NCI-H1436 treated with DMSO at 0.1 percent for 48 hours (cell line): ENCODE results near the gene PTGES3L.
A peak's percentile ranks its signal among the peaks of the same experiment; 100 is the strongest.
"Not testable (repeated sequence)": the region's sequence is repeated elsewhere in the genome, so short reads cannot be mapped to it uniquely, and the experiment has no call there.

Experiments
- DNase-seq: peaks from one replicate; lab custom pipeline; 2025; lab: John Stamatoyannopoulos, UW

Gene PTGES3L

DNA sequence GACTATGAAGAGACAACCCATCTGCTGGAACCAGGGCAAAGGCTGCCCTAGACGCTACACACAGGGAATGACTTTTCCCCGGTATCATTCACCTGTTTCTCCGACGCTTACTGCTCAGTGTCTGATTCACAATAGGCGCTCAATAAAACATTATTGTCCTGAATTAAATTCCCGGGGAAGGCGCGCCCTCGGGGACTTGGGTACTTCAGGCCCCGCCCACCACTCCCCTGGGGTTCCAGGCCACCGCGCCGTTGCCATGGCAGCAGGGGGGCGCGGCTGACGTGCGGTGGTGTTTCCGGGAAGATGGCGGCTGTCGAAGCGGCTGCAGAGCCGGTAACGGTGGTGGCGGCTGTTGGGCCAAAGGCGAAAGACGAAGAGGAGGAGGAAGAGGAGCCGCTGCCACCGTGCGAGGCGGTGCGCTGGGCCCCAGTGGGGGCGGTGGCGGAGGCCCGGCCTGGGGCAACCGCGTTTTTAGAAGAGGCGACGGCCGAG is 440 bp upstream of the PTGES3L start, which contains the start of gene RUNDC1:
Gene RUNDC1 (plus strand): TSS at position 292 of the 492 bp plus-strand sequence. CDS start 12 bp downstream, at position 304.
- no peak for DNase-seq

DNA sequence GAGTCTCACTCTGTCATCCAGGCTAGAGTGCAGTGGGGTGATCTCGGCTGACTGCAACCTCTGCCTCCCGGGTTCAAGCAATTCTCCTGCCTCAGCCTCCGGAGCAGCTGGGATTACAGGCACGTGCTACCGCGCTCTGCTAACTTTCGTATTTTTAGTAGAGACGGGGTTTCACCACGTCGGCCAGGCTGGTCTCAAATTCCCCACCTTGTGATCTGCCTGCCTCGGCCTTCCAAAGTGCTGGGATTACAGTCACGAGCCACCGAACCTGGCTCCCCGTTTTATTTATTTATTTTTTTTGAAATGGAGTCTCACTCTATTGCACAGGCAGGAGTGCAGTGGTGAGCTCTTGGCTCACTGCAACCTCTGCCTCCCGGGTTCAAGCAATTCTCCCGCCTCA is 4.2 kb downstream of the PTGES3L start:
- not testable (repeated sequence) for DNase-seq

DNA sequence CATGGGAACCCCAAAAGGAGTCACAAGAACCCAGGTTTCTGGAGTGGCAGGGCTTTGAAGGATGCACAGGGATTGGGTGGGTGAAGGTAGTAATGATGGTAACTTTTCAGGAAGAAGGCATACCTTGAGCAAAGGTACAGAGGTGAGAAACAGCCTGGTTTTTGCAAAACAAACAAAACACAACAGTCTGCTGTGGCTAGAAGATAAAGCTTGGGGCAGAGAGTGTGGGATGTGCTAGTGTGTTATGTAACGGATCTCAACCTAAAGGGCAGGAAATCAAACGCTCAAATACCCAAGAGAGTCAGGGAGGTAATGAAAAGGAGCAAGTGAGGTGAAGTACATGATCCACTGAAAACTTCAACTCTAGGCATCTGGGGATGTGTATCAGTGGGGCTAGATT is 4.6 kb downstream of the PTGES3L start:
- DNase-seq = no peak

DNA sequence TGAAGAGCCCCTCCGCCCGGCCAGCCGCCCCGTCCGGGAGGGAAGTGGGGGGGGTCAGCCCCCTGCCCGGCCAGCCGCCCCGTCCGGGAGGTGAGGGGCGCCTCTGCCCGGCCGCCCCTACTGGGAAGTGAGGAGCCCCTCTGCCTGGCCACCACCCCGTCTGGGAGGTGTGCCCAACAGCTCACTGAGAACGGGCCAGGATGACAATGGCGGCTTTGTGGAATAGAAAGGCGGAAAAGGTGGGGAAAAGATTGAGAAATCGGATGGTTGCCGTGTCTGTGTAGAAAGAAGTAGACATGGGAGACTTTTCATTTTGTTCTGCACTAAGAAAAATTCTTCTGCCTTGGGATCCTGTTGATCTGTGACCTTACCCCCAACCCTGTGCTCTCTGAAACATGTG is 6.6 kb downstream of the PTGES3L start:
- not testable (repeated sequence) for DNase-seq

DNA sequence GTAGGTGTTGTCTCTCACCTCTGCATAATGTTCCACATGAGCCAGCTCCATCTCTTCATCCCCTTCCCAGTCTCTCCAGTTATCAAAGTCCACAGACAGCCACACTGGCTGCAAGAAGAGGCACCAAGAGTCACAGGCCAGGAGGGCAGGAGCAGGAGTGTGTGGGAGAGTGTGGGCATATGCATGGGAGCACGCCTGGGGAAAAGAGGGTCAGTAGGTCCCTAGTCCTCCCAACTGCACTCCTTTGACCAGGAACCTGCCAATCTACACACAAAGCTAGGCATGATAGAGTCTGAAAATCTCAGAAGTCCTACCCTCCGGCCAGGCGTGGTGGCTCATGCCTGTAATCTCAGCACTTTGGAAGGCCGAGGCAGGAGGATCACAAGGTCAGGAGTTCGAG is 8.3 kb downstream of the PTGES3L start:
- no peak for DNase-seq

DNA sequence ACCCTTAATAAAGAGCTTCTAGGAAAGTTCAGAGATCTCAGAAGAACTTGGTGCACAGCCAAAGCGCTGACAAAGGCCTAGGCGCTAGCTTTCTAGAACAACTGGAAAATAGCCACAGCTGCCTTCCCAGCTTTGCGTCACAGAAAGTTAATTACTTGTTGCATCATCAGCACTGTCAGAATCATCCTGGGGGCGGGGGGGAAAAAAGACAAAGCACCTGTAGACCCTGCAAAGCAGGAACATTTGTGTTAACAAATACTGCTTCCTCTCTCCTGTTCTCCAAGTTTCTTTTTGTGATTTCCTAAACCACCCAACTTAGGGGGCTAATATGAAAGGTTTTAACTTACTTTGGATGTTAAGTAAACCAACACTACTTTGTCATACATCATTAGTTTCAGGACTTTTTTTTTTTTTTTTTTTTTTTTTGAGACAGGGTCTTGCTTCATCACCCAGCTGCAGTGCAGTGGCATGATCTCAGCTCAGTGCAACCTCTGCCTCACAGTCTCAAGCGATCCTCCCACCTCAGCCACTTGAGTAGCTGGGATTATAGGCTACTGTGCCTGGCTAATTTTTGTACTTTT is 10.8 kb downstream of the PTGES3L start:
- no peak for DNase-seq

DNA sequence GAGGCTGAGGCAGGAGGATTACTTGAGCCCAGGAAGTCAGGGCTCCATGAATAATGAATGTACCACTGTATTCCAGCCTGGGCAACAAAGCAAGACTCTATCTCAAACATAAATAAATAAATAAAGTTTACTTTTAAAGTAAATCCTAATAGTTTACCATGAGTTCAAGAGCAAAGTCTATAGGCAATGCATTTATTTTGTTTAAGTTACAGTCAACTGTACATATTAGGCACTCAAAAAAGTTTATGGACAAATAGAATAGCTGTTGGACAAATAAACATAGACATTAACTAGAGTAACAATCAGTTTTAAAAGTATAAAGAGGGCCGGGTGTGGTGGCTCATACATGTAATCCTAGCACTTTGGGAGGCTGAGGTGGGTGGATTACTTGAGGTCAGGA is 12.0 kb downstream of the PTGES3L start:
- no peak for DNase-seq

DNA sequence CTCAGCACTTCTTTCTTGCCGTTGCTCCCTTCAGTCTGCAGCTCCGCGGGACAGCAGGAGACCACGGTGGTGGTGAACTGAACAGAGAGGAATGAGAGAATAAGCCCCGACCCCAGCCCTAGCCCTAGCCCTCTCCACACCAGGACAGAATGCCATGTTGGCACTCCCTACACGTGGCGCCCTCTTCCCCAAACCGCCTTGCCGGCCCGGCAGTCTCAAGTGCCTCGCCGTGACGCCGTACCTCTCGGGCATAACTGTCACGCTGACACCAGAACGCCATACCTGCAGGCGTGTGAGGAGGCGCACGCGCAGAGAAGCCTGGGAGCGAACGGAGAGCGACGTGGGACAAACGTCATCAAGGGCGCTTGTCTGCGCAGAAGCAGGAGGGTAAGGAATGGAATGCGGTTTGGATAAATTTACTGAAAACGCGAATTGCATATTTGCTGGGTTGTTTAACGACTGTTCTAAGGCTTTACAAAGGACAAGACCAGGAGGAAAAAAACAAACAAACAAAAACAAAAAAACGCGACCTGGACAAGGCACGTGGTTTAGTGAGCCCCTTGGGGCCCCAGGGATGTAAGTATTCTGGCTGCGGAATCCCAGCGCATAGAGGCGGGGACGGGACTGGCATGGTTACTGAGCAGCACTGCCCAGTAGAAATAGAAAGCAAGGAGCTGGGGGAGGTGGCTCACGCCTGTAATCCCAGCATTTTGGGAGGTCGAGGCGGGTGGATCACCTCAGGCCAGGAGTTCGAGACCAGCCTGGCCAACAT is 15.5 kb downstream of the PTGES3L start, which contains the start of gene AARSD1:
Gene AARSD1 (minus strand): TSS at position 294 of the 772 bp plus-strand sequence. CDS start 14 bp downstream, at position 280.
- peak; percentile 80 for DNase-seq

DNA sequence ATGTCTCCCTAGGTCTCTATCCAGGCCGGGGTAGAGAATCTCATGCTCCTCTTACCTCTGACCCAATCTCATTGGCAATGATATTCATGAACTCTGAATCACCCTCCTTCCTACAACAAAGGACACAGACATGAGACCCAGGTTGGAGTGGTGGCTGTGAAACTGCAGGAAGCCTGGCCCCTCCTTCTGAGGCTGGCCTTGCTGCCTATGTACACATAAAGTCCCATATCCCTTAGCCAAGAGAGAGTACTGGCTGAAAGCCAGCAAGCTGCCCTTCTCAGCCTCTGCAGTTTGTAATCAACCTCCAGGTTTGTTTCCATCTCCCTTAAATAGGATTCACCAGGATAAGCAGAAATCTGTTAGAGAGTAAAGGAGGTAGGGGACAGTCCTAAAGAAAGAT is 26.2 kb downstream of the PTGES3L start:
- no peak for DNase-seq

DNA sequence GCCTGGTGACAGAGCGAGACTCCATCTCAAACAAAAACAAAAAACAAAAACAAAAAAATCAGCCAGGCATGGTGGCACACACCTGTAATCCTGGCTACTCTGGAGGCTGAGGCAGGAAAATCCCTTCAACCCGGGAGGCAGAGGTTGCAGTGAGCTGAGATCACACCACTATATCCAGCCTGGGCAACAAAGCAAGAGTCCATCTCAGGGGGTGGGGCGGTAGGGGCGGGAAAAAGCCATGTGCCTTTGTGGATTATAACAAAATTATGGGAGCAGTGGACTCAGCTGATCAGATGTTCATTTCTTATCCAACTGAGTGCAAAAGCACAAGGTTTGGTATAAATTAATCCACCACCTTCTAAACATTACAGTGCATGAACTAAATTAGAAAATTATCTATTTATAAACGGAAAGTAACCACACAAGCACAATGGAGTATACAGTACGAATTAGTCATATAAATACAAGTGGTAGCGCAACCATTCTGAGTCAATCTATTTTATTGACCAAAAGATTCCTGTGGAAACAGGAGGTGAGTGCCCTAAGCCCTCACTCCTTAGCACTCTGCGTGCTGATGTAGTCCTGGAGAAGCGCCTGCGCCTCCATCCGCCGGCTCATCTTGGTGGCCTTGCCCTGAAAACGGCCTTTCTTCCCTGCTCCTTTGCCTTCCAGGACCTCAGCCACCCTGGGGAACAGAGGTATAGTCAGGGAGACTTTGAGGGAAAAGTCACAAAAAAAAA is 29.7 kb downstream of the PTGES3L start:
- DNase-seq = no peak

DNA sequence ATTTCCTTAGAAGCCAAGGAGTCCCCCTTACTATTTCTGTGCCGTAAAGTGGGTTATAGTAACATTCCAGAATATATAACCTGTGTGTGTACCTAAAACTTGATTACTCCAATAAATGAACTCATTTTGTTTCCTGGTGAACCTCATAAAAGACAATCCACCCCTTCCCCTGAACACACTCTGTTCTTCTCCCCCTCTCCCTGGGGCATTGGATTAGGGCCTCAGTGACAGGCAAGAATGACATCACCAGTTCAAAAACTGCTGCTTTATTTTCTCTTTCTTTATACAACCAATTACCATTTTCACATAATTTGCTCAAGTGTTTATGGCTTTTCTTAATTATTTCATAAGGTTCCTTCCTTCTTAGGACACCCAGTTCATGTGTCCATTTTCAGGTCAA is 33.1 kb downstream of the PTGES3L start:
- no peak for DNase-seq

DNA sequence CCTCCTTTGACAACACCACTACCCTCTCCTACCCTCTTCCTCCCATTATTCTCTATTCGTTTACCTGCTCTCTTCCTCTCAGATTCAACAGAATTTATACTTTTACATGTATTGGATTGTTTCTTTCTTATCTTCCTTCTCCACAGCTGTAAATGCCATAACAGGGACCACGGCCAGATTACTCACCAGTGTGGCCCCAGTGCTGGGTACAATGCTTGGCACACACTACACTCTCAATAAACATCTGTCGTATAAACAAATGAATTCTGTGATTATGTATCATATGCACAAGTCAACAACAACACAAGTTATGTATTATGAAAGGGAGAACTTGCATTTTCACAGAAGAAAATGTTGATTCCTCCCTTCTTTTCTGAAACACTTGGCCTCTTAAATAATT is 35.7 kb downstream of the PTGES3L start:
- no peak for DNase-seq

DNA sequence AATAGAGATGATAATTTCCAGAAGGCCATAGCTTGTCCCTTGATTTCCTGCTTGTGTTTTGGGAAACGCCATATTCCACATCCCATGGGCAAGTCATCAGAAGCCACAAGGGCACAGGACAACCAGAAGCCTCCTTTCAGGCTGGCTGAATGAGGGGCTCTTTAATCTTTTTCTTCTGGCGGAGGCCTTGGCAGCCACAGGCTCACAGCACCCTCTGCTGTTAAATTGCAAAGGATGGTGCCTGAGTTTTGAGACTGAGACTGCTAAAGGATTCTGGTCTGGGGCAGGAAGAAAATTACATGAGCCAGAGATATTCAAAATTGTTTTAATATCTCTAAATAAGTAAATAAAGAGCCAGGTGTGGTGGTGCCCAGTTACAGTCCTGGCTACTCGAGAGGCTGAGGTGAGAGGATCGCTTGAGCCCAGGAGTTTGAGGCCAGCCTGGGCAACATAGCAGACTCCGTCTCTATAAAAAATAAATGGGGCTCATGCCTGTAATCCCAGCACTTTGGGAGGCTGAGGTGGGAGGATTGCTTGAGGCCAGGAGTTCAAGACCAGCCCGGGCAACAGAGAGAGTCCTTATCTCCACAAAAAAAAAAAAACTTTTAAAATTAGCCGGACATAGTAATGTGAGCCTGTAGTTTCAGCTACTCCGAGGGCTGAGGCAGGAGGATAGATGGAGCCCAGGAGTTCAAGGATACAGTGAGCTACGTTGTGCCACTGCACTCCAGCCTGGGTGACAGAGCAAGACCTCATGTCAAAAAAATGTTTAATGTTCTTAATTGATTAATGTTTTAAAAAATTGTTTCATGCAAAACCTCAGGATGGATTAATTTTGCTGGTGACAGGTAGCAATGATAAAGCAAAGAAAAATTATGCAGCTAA is 41.9 kb downstream of the PTGES3L start:
- DNase-seq = no peak

DNA sequence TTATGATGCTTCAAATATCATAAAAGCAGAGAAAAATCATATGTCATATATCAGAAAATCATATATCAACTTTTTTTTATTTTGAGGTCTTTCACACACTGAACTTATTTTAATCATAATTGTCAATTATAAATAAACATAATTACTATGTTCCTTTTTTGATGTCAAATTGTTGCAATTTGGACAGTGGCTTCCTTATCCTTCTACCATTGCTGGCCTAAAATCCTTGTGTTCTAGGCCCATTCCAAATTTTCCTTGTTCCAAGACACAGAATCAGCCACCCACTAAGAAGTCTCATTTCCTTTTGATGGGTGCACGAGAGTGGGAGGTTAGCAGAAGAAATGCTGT is 50.4 kb downstream of the PTGES3L start:
- DNase-seq = no peak

DNA sequence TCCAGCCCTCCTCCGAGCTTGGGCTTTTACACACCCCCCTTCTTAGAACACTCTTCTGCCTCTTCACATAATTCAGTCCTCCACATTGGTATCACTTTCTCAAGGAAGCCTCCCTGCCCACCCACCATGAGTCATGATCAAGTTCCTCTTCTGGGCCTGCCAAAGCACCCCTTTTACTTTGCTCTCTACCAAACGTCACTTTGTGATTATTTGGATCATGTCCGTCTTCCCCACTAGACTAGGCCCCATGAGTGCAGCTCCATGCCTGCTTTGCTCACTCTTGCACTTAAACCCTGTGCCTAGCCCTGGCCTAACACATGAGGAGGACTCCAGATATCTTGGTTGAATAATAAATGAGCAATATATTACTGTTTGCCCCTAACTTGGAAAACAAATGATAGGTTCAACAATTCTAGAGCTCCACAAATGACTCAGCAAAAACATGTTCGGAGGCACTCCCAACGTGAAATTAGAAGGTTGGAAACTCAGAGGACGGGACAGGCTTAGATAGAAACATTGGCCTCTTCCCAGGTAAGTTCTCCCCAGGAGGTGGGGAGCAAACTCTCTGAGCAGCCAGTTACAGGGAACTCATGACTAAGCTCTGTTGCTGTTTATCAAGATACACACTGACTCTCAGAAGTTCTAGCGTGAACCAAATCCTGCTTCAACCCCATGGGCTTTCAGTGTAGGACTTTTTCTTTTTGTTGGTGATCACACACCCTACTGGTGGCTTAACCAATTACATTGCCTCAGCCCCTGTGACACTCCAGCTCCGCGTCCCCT is 51.0 kb downstream of the PTGES3L start:
- peak; percentile 52 for DNase-seq

DNA sequence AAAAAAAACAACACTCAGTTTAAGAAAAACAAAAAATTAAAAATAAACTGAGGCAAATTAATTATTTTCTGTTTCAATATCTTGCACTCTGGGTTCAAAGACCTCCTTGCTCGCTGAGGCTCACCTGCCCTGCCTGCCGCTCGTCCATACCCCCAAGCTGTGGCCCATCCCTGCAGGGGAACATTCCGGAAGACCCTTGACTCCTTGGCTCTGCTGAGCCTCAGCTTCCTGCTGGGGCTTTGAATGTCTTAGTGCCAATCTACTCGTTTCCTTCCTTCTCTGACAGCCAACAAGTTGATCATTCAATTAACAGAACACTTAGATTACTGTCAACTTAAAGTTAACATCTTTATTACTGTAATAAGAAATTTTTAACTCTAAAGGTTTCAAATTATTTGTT is 55.0 kb downstream of the PTGES3L start:
- DNase-seq = no peak

DNA sequence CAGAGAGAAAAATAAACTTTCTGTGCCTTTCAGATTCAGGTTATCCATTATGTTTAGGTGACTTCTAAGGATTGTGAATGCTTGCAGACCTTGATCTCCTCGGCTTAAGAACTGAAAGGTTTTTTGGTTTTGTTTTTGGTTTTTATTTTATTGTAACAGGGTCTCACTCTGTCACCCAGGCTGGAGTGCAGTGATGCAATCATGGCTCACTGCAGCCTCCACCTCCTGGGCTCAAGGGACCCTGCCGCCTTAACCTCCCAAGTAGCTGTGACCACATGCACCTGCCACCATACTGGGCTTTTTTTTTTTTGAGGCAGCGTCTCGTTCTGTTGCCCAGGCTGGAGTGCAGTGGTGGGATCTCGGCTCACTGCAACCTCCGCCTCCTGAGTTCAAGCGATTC is 56.4 kb downstream of the PTGES3L start:
- DNase-seq = not testable (repeated sequence)

DNA sequence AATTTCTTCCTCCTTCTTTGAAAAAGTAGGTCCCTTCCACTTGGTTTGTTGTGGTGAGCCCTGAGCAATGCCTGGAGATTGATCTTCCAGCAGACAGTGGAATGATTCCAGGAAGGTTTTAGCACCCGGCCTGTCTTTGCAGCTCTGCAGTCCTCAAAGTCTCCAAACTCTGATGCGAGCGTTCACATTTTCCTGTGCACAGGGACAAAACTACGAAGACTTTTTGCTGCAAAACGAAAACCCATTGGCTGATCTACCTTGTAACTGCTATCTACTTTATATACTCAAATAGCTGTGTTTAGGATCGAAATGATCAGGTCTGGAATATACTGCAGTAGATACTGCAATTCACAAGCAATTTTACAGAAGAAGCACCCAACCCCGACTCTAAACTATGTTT is 57.6 kb downstream of the PTGES3L start:
- DNase-seq = no peak

DNA sequence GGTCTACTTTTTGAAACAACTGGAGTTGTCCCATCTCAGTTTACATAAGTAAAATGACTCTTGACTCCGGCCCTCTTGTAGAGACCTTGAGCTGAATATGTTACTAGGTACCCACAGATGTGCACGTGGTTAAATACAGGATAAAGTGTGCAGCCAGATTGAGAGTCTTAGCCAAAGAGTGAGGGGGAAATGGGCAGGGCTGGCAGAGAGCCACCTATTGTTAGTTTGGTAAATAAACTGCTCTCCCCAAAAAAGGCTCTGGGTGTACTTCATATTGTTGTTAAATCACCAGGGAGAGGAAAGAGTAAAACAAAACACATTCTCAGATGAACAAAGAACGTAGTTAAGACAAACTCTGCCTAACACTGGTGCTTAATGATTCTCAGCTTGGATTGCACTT is 59.0 kb downstream of the PTGES3L start:
- peak; percentile 35 for DNase-seq

DNA sequence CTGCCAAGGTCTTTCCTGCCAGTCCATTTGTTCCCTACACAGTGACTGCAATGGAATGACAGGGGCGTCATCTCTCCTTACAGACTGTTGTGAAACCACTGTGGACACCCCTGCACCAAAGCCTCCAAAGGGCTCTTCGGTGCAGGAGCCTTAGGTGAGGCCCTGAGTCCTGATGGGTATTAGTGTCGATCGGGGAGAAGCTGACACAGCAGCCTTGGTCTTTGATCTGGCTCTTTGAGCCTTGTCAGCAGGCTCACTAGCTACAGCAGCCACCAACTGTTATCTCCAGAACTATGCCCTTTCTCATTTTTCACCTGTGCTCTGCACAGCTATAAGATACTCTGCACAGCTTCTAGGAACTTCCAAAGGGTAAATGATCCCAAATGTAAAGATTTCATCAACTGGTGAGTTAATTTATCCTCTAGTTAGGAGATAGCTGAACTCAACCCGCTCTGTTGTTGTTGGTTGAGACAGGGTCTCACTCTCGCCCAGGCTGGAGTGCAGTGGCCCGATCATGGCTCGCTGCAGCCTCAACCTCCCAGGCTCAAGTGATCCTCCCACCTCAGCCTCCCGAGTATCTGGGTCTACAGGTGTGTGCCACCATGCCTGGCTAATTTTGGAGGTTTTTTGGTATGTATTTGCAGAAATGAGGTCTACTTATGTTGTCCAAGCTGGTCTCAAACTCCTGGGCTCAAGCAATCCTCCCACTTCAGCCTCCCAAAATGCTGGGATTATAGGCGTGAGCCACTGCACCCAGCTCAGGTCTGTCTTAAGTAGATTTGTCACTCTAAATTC is 59.6 kb downstream of the PTGES3L start:
- no peak for DNase-seq
